ENCODE data around the gene ANKRD55. TPM values are rescaled to one million over a fixed set of nuclear protein-coding genes. Genes with fewer than 3 reads are reported as not detected.

ANKRD55 gene
- total RNA-seq, 6 donors from 2014 or later = 0.23 to 1.7 (median 0.98) TPM; not detected in 1

GRCh38 chr5:56147659-56148230 is 85.4 kb downstream of the ANKRD55 start:
- Histone ChIP-seq H3K27me3 (no peaks in the 10 kb centered on the region), H3K9me3 (no peaks in the 10 kb centered on the region), H3K36me3 (no peaks in the 10 kb centered on the region), H3K4me3 (no peak overlapping the region), H3K27ac (no peak overlapping the region), H3K4me1 (peaks cover 10 to 20% (median 11%) of the 10 kb centered on the region in 4 donors)
- TF ChIP-seq EP300 (IDR thresholded peaks at IDR 0.05) = no peak
- TF ChIP-seq CTCF (IDR thresholded peaks at IDR 0.05) = no peak
- TF ChIP-seq POLR2A (IDR thresholded peaks at IDR 0.05) = no peak
- no peak for TF ChIP-seq POLR2AphosphoS5 (IDR thresholded peaks at IDR 0.05)
- WGBS, 2 donors = 50 to 68% methylated on average over 4 of the region's 4 CpGs
- ATAC-seq (ENCODE audit: low FRiP score in 2 of 2) (no peak), DNase-seq (no peak)

- TF ChIP-seq CTCF (IDR thresholded peaks at IDR 0.05) (no peak), POLR2AphosphoS5 (IDR thresholded peaks at IDR 0.05) (no peak), EP300 (IDR thresholded peaks at IDR 0.05) (no peak), POLR2A (IDR thresholded peaks at IDR 0.05) (no peak)
- DNase-seq = no peak
- no peak for ATAC-seq (ENCODE audit: low FRiP score in 2 of 2)
- H3K4me3 ChIP-seq = no peak overlapping the region
- no peaks in the 10 kb centered on the region for H3K36me3 ChIP-seq
- peaks cover 4 to 13% (median 5%) of the 10 kb centered on the region in 4 donors for H3K4me1 ChIP-seq
- no peak overlapping the region for H3K27ac ChIP-seq
- H3K27me3 ChIP-seq = no peaks in the 10 kb centered on the region
- H3K9me3 ChIP-seq = no peaks in the 10 kb centered on the region
Observed at GRCh38 chr5:56147106-56147505, 86.0 kb downstream of the ANKRD55 start.

- peaks cover 3 to 10% (median 4%) of the 10 kb centered on the region in 4 donors for H3K4me1 ChIP-seq
- no peaks in the 10 kb centered on the region for H3K27me3 ChIP-seq
- ATAC-seq (ENCODE audit: low FRiP score in 2 of 2) (no peak), DNase-seq (no peak)
- H3K27ac ChIP-seq = no peak overlapping the region
- no peaks in the 10 kb centered on the region for H3K36me3 ChIP-seq
- 90 to 93% methylated on average over 4 of the region's 4 CpGs for WGBS, 2 donors
- no peak overlapping the region for H3K4me3 ChIP-seq
- TF ChIP-seq CTCF (IDR thresholded peaks at IDR 0.05) = no peak
- TF ChIP-seq POLR2AphosphoS5 (IDR thresholded peaks at IDR 0.05) = no peak
- TF ChIP-seq POLR2A (IDR thresholded peaks at IDR 0.05) = no peak
- no peak for TF ChIP-seq EP300 (IDR thresholded peaks at IDR 0.05)
- no peaks in the 10 kb centered on the region for H3K9me3 ChIP-seq
Observed at GRCh38 chr5:56146674-56147073, 86.5 kb downstream of the ANKRD55 start.

- WGBS, 2 donors = 57 to 58% methylated on average over 1 of the region's 1 CpG
- no peaks in the 10 kb centered on the region for H3K27me3 ChIP-seq
- peaks cover 3 to 10% (median 4%) of the 10 kb centered on the region in 4 donors for H3K4me1 ChIP-seq
- H3K27ac ChIP-seq = no peak overlapping the region
- H3K9me3 ChIP-seq = no peaks in the 10 kb centered on the region
- ATAC-seq (ENCODE audit: low FRiP score in 2 of 2) = no peak
- TF ChIP-seq CTCF (IDR thresholded peaks at IDR 0.05) (no peak), POLR2AphosphoS5 (IDR thresholded peaks at IDR 0.05) (no peak), EP300 (IDR thresholded peaks at IDR 0.05) (no peak), POLR2A (IDR thresholded peaks at IDR 0.05) (no peak)
- DNase-seq = no peak
- no peak overlapping the region for H3K4me3 ChIP-seq
- H3K36me3 ChIP-seq = no peaks in the 10 kb centered on the region
Observed at GRCh38 chr5:56145511-56145910, 87.6 kb downstream of the ANKRD55 start.

GRCh38 chr5:56145106-56145505 is 88.0 kb downstream of the ANKRD55 start:
- Histone ChIP-seq H3K4me3 (no peak overlapping the region), H3K27ac (no peak overlapping the region), H3K4me1 (peaks cover 3 to 10% (median 4%) of the 10 kb centered on the region in 4 donors), H3K36me3 (no peaks in the 10 kb centered on the region), H3K9me3 (no peaks in the 10 kb centered on the region), H3K27me3 (no peaks in the 10 kb centered on the region)
- WGBS, 2 donors = 53 to 68% methylated on average over 1 of the region's 1 CpG
- DNase-seq (no peak), ATAC-seq (ENCODE audit: low FRiP score in 2 of 2) (no peak)
- TF ChIP-seq POLR2AphosphoS5 (IDR thresholded peaks at IDR 0.05) (no peak), EP300 (IDR thresholded peaks at IDR 0.05) (no peak), CTCF (IDR thresholded peaks at IDR 0.05) (no peak), POLR2A (IDR thresholded peaks at IDR 0.05) (no peak)
